ENCODE data around the gene ZNF467. TPM values are rescaled to one million over a fixed set of nuclear protein-coding genes. Genes with fewer than 3 reads are reported as not detected.

Gene ZNF467
- total and polyA plus RNA-seq, 2 experiments from 2014 or later, result 0.10 to 0.40 TPM

GRCh38 chr7:149727899-149728476 lies 45.4 kb downstream of the ZNF467 start:
- TF ChIP-seq REST (IDR thresholded peaks at IDR 0.05; ENCODE audit: unreplicated experiment), result no peak
- no peak for TF ChIP-seq EZH2 (IDR thresholded peaks at IDR 0.05; ENCODE audit: low read depth, unreplicated experiment)
- TF ChIP-seq NANOG (IDR thresholded peaks at IDR 0.05; ENCODE audit: borderline replicate concordance), result no peak
- TF ChIP-seq JUNB (IDR thresholded peaks at IDR 0.05; ENCODE audit: unreplicated experiment), result no peak
- TF ChIP-seq CREB1 (CRISPR knock-in tag; IDR thresholded peaks at IDR 0.05; ENCODE audit: low read depth), result no peak
- no peak for TF ChIP-seq ZNF114 (CRISPR knock-in tag; IDR thresholded peaks at IDR 0.05)
- TF ChIP-seq POLR2AphosphoS5 (IDR thresholded peaks at IDR 0.05; ENCODE audit: low read depth), result no peak
- no peak for TF ChIP-seq CTCF (conservative IDR thresholded peaks at IDR 0.05; ENCODE audit: low read depth in 2 of 2)
- TF ChIP-seq EZH2phosphoT487 (IDR thresholded peaks at IDR 0.05; ENCODE audit: unreplicated experiment), result no peak
- TF ChIP-seq STAT1 (IDR thresholded peaks at IDR 0.05; ENCODE audit: unreplicated experiment), result no peak
- Mint-ChIP-seq H3K9me3 (no peaks in the 10 kb centered on the region; the same call in 2 of the 3 replicates), H3K36me3 (ENCODE audit: low read depth) (peaks cover 19% of the 10 kb centered on the region), H3K4me1 (no peaks in the 10 kb centered on the region), H3K27ac (no peak overlapping the region), H3K4me3 (no peak overlapping the region), H3K27me3 (ENCODE audit: insufficient read depth, low read depth, poor library complexity) (peaks cover 17% of the 10 kb centered on the region)
- H3F3A ChIP-seq (replicated peaks; ENCODE audit: low read depth), result no peaks in the 10 kb centered on the region
- no peak overlapping the region for H3K4me3 ChIP-seq
- H2AFZ ChIP-seq, result no peak overlapping the region
- H3K9me2 ChIP-seq (ENCODE audit: insufficient read depth), result no peaks in the 10 kb centered on the region
- H3K27ac ChIP-seq (ENCODE audit: low read depth), result no peak overlapping the region
- H3K36me3 ChIP-seq (ENCODE audit: insufficient read depth), result no peaks in the 10 kb centered on the region; the same call in 1 of the 2 replicates
- no peaks in the 10 kb centered on the region for H3K27me3 ChIP-seq (ENCODE audit: insufficient read depth)
- ATAC-seq, result no peak
- H4K20me1 ChIP-seq (replicated peaks; ENCODE audit: insufficient read depth), result no peaks in the 10 kb centered on the region
- DNase-seq (ENCODE audit: low spot score), result no peak
- no peaks in the 10 kb centered on the region for H3K4me1 ChIP-seq (ENCODE audit: insufficient read depth)
- H3K4me2 ChIP-seq, result no peak overlapping the region
- no peaks in the 10 kb centered on the region for H3K79me2 ChIP-seq (replicated peaks; ENCODE audit: insufficient read depth)
